Endothelial cell of umbilical vein (primary cell): ENCODE data around the gene RALB. TPM values are rescaled to one million over a fixed set of nuclear protein-coding genes. Genes with fewer than 3 reads are reported as not detected.

Source experiments
- BruUV-seq: library from RNA; stranded (reverse); fragments of 400-500 nt; replicated peaks from 2 replicates; lab custom pipeline; 2021; lab: Mats Ljungman, UMichigan
- CTCF ChIA-PET: fragments of 300-600, 350-600 bp; sonication (Branson Sonifier 250); formaldehyde crosslinking; loops from one replicate; lab custom pipeline; 2021; ENCODE audit warnings: antibody characterized with exemption, inconsistent platforms; lab: Charles Lee
- POLR2A ChIA-PET: fragments of 300-600, 350-600 bp; sonication (Branson Sonifier 250); formaldehyde crosslinking; loops from one replicate; lab custom pipeline; 2021; ENCODE audit warnings: antibody characterized with exemption, inconsistent platforms; lab: Charles Lee
- DNase-seq: peaks from one replicate; pipeline ENCODE4 v3.0.0-alpha.2; 2011; ENCODE audit warnings: low read depth, low spot score
- FAIRE-seq: peaks from 2 replicates; lab custom pipeline; 2011; peaks lifted over from hg19 to GRCh38; lab: Jason Lieb, UNC
- H2AFZ ChIP-seq: 2 replicates; pipeline ENCODE4 v1.6.0; 2012; ENCODE audit warnings: low read depth, low read length, control low read depth, inconsistent platforms
- H3K27ac ChIP-seq: 2 replicates; pipeline ENCODE4 v1.5.1; 2011; ENCODE audit warnings: low read depth, mild to moderate bottlenecking, control low read depth, low read length, moderate library complexity; ENCODE audit not compliant: insufficient read depth
- H3K27me3 ChIP-seq, 2 experiments: 2 replicates each; pipeline versions ENCODE4 v1.6.0 to v1.6.1; 2011; ENCODE audit warnings: low read length in 2 of 2, mixed read lengths in 1 of 2; ENCODE audit not compliant: control insufficient read depth in 2 of 2, insufficient read depth in 2 of 2
- H3K36me3 ChIP-seq, 2 experiments: 2 replicates in 1 of 2; 3 replicates in 1 of 2; pipeline ENCODE4 v1.5.1; 2011; ENCODE audit warnings: low read length in 2 of 2, mild to moderate bottlenecking in 1 of 2, moderate library complexity in 1 of 2; ENCODE audit not compliant: control insufficient read depth in 2 of 2, insufficient read depth in 2 of 2; ENCODE audit errors: extremely low read depth in 1 of 2
- H3K4me1 ChIP-seq: 3 replicates; pipeline ENCODE4 v1.5.1; 2011; ENCODE audit warnings: mild to moderate bottlenecking, low read length; ENCODE audit not compliant: control insufficient read depth, insufficient read depth; ENCODE audit errors: extremely low read depth
- H3K4me2 ChIP-seq: 2 replicates; pipeline ENCODE4 v1.6.1; 2011; ENCODE audit warnings: low read length, control low read depth, mixed read lengths; ENCODE audit not compliant: insufficient read depth
- H3K4me3 ChIP-seq, 3 experiments: fragments of 200-600 bp in 1 of 3; sonication (generic), shearing (Covaris generic) in 1 of 3; replicated peaks in 1 of 3; 2 replicates each; pipeline ENCODE4 v1.5.1; 2011 to 2016; ENCODE audit warnings: control low read depth in 3 of 3, low read length in 3 of 3, mild to moderate bottlenecking in 2 of 3, inconsistent platforms in 1 of 3, low read depth in 1 of 3, moderate library complexity in 1 of 3; ENCODE audit not compliant: insufficient read depth in 1 of 3
- H3K79me2 ChIP-seq: 2 replicates; pipeline ENCODE4 v1.6.0; 2012; ENCODE audit warnings: low read length, inconsistent platforms; ENCODE audit not compliant: control insufficient read depth, insufficient read depth
- H3K9ac ChIP-seq: replicated peaks from 2 replicates; pipeline ENCODE3; 2011; ENCODE audit warnings: low read length, control low read depth; ENCODE audit not compliant: insufficient read depth; ENCODE audit errors: extremely low read depth
- H3K9me1 ChIP-seq: replicated peaks from 3 replicates; pipeline ENCODE4 v1.6.0; 2011; ENCODE audit warnings: mild to moderate bottlenecking, low read length; ENCODE audit not compliant: control insufficient read depth, insufficient read depth; ENCODE audit errors: extremely low read depth
- H3K9me3 ChIP-seq: replicated peaks from 2 replicates; pipeline ENCODE4 v1.5.1; 2012; ENCODE audit warnings: low read length, inconsistent platforms; ENCODE audit not compliant: control insufficient read depth, insufficient read depth
- H4K20me1 ChIP-seq: replicated peaks from 2 replicates; pipeline ENCODE3; 2011; ENCODE audit warnings: mild to moderate bottlenecking, low read length; ENCODE audit not compliant: control insufficient read depth, insufficient read depth; ENCODE audit errors: extremely low read depth
- CTCF ChIP-seq, 2 donors: IDR thresholded peaks; 1 replicate in 1 of 2; 2 replicates in 1 of 2; pipeline ENCODE4 v1.5.1; 2011; ENCODE audit warnings: low read length in 2 of 2, mild to moderate bottlenecking in 2 of 2, moderate library complexity in 2 of 2, control low read depth in 1 of 2, inconsistent platforms in 1 of 2, low read depth in 1 of 2; ENCODE audit not compliant: insufficient read depth in 1 of 2; ENCODE audit errors: extremely low read depth in 1 of 2
- EZH2 ChIP-seq: IDR thresholded peaks from 2 replicates; pipeline ENCODE4 v1.6.1; 2012; ENCODE audit warnings: borderline replicate concordance, low read depth, mild to moderate bottlenecking, moderate library complexity, low read length, inconsistent platforms; ENCODE audit not compliant: severe bottlenecking
- FOS ChIP-seq: IDR thresholded peaks from 2 replicates; pipeline ENCODE4 v1.6.1; 2011; ENCODE audit warnings: mild to moderate bottlenecking, low read length, moderate library complexity, borderline replicate concordance; ENCODE audit not compliant: insufficient read depth
- GATA2 ChIP-seq: IDR thresholded peaks from 2 replicates; pipeline ENCODE4 v1.7.0; 2011; ENCODE audit warnings: low read depth, mild to moderate bottlenecking, moderate library complexity, mixed read lengths, low read length; ENCODE audit not compliant: insufficient read length, insufficient read depth
- JUN ChIP-seq: IDR thresholded peaks from 2 replicates; pipeline ENCODE4 v1.6.1; 2011; ENCODE audit warnings: borderline replicate concordance, low read depth; ENCODE audit not compliant: insufficient read length, insufficient read depth
- MYC ChIP-seq: IDR thresholded peaks from one replicate; pipeline ENCODE4 v1.6.1; 2011; ENCODE audit warnings: mild to moderate bottlenecking, low read depth, low read length
- POLR2A ChIP-seq: IDR thresholded peaks from 2 replicates; pipeline ENCODE4 v1.6.1; 2012; ENCODE audit warnings: low read depth, mild to moderate bottlenecking, control low read depth, low read length
- POLR2AphosphoS5 ChIP-seq: IDR thresholded peaks from 2 replicates; pipeline ENCODE4 v1.6.1; 2012; ENCODE audit warnings: low read depth, mild to moderate bottlenecking, control low read depth, low read length, moderate library complexity; ENCODE audit not compliant: insufficient read depth
- dilution Hi-C: fragments of 300-500 bp; cut with MboI; formaldehyde crosslinking; loops from one replicate; pipeline ENCODE4 v1.15.0; 2019; ENCODE audit warnings: low sequenced_read_pairs; ENCODE audit not compliant: extremely low pct_ligation_motif_present
- intact Hi-C: fragments of 100-400 bp; cut with micrococcal nuclease; formaldehyde crosslinking; loops from one replicate; pipeline ENCODE4 v1.10.0; 2022
- polyA plus RNA-seq, 4 experiments: library from polyadenylated mRNA; depleted of rRNA in 3 of 4; stranded (reverse) in 3 of 4; unstranded in 1 of 4; fragments of >200 nt; gene quantifications; 2 replicates each; pipeline versions ENCODE4 v1.2.1 to v1.2.3, GENCODE V29; 2011 to 2012; ENCODE audit warnings: missing spikeins in 1 of 4
- total RNA-seq: library from RNA; stranded (reverse); gene quantifications from 2 replicates; pipeline ENCODE4 v1.2.3, GENCODE V29; 2021
- TF ChIP-seq, protein P1 (sequence below): IDR thresholded peaks from 2 replicates; pipeline ENCODE4 v1.6.1; 2011; ENCODE audit not compliant: insufficient read depth, insufficient read length

RALB gene
- total and polyA plus RNA-seq, 2 donors (not counting 3 experiments of a cell fraction or from before 2014, with no cell fraction given): 105 to 115 TPM

- peaks cover 6 to 11% of the 10 kb centered on the region in 2 experiments for H3K27me3 ChIP-seq
- no peak for DNase-seq
- no peaks in the 10 kb centered on the region for H4K20me1 ChIP-seq
- TF ChIP-seq POLR2AphosphoS5 (no peak), GATA2 (no peak), FOS (no peak), MYC (no peak), CTCF (IDR thresholded peaks at IDR 0.05; ENCODE audit: extremely low read depth in 1 of 2, insufficient read depth in 1 of 2, low read depth in 1 of 2, low read length in 2 of 2) (no peak), EZH2 (no peak), POLR2A (no peak), JUN (no peak)
- TF ChIP-seq, protein P1, sequence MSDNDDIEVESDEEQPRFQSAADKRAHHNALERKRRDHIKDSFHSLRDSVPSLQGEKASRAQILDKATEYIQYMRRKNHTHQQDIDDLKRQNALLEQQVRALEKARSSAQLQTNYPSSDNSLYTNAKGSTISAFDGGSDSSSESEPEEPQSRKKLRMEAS: no peak
- H3K4me2 ChIP-seq: no peak overlapping the region
- no peak overlapping the region for H2AFZ ChIP-seq
- dilution Hi-C loops (no loop called here), intact Hi-C loops (loop anchor here (10.0 kb wide), 2 partner anchors 304 to 494 kb away; partner anchors contain the start of gene EPB41L5)
- H3K4me3 ChIP-seq: no peak overlapping the region
- H3K4me1 ChIP-seq: peaks cover 9% of the 10 kb centered on the region
- BruUV-seq: no TSS peak
- H3K9me3 ChIP-seq: no peaks in the 10 kb centered on the region
- no peak for FAIRE-seq
- ChIA-PET CTCF (no interaction called here), POLR2A (no interaction called here)
- no peak overlapping the region for H3K27ac ChIP-seq
- H3K9ac ChIP-seq: no peak overlapping the region
- H3K9me1 ChIP-seq: no peaks in the 10 kb centered on the region
- no peaks in the 10 kb centered on the region for H3K79me2 ChIP-seq
- H3K36me3 ChIP-seq: no peaks in the 10 kb centered on the region
These were observed 66.5 kb downstream of the RALB start for GRCh38 chr2:120319123-120319522.
